ENCODE data around the gene CADM2.
"Not testable (repeated sequence)": the region's sequence is repeated elsewhere in the genome, so short reads cannot be mapped to it uniquely, and the experiment has no call there.

Gene CADM2

DNA sequence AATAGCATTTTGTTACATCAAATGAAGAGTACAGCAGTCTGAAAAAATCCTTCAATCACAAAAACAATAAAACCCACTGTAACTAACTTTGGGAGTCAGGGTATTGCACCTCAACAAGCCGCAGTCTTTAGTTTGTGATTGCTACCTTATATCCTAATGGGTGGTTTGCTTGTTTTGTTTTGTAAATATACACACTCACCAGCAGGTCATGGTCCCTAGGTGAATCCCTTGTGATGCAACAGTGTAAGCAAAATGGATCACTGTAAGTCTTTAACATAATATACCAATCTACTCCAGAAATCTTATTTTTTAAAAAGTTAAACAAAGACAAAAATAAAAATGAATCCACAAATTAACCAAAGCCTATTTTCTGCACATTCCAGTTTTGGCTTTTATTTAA lies 749.5 kb downstream of the CADM2 start:
- DNase-seq, result not testable (repeated sequence)

DNA sequence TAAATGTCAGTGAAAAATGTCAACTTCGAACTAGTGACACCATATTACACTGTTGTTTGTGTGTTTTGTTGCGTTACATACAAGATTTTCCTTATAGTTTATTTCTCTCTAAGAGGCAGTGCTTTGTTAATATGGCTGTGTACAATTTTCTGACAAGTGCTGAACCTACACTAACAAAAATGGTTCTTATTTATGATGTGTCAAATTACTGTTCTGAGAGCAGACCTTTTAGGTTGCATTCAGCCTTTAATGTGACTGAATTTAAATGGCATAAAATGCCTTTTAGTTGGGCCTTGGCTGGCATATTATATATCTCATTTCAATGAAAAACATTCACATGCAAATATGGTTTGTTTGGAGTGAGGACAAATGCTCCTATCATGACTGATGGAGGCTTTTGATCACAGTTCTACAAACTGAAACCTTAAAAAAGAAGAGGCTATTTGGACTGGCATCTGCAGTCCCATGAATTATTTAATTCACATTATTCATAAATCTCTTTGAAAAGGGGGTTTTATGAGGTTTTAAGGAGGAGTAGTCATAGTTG lies 750.6 kb downstream of the CADM2 start:
- DNase-seq, result no peak

DNA sequence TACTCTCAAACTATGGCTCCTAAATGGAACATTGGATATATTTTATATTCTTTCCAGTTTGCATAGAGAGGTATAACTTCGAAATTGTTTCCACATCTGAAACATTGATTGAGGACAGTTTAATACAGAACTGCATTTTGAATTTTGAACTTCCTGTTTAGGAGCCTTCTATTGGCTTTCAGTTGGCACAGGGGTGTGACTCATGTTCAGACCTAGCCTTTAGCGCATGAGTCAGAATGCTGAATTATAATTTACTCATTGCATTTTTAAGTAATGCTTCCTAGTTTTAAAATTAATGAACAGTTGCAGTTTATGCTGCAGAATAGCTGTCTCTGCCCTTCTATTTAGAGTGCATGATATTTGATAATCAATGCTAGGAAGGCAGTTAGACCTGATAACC lies 751.7 kb downstream of the CADM2 start:
- no peak for DNase-seq

DNA sequence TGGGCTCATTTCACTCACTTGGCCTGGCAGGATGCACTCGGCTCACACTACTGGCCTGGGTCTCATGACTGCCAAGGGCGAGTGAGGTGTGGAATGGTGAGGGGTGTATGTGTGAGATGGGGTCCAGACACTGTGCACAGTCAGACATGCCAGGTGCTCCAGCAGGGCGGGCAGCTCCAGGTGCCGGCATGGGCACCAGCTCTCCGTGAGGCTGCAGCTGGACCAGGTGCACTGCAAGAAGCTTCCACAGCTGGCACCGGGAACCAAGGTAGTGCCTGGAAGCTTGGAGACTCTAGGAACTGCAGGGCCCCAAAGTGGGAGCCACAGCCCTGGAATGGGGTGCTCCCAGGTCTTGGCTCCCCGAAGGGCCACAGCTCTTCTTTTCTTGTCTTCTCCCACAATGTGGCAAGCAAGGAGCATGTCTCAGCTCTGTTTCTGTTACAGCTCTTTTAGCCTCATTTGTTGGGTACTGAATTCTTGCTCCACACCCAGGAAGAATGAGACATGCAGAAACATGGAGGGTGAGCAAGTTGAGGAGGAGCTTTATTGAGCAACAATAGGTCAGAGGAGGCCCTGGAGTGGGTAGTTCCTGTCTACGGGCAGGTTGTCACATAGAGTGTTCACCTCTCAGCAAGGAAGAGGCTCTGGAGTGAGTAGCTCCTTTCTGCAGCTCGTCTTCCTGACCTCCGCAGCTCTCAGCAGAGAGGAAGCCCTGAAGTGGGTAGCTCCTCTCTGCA lies 762.8 kb downstream of the CADM2 start:
- no peak for DNase-seq

DNA sequence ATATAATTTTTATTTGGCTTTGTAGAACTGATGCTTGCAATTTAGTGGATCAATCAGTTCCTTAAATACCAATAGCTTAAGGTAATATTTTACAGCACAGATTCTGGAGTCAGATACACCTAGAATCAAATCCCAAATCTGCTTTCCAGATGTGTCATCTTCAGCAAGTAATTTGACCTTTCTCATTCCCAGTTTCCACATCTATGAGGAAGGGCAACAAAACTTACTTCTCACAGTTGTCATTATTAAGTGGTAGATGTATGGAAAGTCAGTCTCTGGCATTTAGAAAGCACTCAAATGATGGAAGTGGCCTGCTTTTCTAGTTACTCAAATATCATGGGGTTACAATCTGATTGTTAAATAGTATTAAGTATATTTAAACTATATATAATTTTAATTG lies 767.0 kb downstream of the CADM2 start:
- DNase-seq, result no peak

DNA sequence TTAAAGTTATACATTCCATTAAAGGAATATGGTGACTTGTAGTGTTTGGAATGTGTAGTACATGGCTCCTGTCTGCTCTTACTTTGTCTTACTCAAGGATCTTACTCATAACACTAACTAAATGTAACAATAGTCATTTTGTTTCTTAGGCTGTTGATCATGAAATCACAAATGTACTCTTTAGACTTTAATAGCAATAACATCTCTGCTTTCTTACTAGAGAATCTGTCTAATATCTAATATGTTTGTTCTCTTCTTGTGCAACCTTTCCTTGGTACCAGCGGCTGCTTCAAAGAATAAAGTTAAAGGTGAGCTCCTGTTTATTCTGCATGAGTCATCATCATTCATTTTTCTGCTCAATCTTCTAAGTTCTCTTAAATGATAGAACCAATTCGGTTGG lies 767.5 kb downstream of the CADM2 start:
- no peak for DNase-seq

DNA sequence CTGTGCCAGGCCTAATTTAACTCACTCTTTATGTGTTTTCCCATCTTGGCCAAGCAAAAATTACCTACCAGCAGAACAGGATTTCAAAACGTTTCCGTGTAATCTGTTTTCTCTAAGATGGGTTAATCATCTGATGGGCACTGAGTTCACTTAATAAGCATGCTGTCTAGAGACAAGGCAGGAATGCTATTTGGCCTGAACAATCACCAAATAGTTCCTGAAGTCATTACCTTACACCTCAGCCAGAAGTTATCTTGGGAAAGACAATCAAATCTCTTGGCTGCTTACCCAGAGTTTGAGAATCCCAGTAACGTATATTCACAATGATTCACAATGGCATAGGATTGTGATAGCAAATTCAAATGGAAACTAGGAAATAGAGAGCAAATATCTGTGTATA lies 779.1 kb downstream of the CADM2 start:
- no peak for DNase-seq

DNA sequence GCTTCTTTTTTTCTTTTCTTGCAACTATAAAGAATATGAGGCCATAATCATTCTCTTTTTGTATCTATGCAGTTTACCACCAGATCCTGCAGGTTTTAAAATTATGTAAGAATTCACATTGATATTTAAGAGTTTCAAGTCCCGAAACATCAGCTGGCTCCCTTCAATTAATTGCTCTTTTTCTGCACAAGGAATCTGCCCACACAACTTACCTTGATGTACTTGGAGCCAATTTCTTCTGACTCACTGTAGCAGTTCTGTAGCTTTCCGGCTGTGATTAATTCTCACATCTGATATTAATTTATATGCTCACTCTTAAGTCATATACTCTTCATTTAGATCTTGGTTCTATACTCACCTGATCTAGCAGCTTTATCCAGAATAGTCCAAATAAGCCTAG lies 781.8 kb downstream of the CADM2 start:
- no peak for DNase-seq

DNA sequence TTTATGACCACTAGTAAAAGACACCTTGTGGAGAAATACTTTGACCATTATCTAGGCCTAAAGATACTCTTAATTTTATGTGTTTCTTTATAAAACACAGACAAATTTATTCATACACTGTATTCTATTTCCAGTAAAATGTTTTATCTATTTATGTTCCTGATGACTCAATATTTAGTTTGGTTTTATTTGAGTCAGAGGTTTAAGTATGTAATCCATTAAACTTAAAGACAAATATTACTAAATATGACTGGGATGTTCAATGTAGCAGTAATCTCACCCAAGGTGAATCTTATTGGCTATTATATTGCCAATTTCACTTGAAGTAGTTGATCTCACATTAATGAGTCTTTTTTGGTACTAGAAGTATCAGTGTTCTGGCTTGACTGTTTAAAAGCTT lies 799.7 kb downstream of the CADM2 start:
- DNase-seq, result no peak

DNA sequence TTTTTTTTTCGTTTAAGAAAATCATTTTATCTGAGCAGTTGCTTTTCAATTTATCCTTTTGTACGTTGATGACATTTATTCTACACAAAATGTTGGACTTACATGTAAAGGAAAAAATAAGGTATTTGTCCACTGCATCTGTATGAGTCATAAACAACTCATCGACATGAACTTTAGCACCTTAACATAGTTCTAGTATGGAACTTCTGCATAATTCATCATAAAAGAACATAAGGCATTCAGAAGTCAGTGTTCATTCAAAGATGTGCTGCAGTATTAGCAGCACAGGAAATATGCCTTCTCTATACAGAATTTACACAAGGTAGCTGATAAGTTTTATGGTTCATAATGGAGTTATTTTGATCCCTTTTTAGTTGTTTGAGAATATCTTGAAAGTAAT lies 801.6 kb downstream of the CADM2 start:
- no peak for DNase-seq

DNA sequence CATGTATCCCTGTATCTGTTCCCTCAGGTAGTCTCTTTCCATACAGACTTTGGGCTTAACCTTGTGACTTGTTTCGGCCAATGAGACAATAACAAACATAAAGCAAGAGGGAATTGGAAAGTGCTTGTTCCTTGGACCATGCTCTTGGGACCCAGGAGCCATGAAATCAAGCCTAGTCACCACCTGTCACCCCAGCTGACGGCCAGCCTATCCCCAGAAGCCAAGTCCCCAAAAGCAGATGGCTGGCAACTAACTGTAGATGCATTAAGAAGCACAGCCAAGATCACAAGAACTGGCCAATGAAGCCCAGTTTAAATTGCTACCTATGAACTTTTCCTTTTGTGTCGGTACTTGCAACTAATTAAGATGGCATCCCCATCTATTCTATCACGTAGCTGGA lies 822.0 kb downstream of the CADM2 start:
- DNase-seq, result no peak

DNA sequence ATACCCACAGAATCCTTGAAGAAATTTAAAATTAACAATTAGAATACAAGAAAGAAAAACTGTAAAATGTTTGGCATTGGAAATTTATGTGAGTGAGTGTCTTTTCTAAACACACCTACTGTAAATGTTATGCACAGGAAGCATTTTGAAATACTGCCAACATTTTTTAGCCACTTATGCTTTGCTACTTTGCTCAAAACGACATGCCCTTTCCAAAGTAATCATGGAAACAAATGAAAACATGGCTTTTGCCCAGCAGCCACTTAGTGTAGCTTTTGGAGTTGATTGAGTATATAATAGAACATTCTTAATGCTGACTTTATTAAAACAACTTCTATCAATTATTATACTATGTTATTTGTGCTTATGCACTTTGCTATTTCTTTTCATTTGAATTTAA lies 823.0 kb downstream of the CADM2 start:
- DNase-seq, result no peak

DNA sequence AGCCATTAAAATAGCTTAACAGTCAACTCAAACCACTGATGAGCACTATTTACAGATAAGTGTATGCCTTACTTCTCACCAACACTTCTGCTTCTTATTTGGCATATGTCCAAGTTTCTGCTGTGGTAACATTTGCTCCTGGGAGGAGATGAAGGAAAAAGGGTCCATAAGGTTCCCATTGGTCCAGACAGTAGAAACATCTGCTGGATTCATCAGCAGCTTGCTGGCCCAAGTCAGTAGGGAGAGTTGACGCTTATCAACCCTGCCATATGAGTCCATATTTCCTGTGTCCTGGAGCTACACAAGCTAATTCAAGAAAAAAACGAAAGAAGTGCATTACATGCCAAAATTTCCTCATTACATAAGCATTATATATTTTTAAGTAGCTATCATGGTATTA lies 824.5 kb downstream of the CADM2 start:
- no peak for DNase-seq

DNA sequence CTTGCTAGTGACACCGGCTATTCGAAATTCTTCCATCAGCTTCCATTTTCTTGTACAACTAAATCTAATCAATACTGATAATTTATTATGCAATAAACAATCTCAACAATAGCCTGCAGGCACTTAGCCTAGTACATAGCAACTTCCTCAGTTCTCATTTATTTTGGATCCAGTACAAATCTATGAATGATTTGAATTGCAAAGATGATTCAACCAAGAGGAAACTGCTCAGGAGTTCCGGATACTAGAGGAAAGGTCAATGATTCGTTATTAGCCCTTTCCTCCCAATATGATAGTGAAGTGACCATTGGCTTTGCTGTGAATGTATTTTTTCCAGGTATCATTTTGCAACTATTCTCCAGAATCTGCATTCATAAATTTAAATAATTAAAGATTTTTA lies 827.0 kb downstream of the CADM2 start:
- DNase-seq, result no peak

DNA sequence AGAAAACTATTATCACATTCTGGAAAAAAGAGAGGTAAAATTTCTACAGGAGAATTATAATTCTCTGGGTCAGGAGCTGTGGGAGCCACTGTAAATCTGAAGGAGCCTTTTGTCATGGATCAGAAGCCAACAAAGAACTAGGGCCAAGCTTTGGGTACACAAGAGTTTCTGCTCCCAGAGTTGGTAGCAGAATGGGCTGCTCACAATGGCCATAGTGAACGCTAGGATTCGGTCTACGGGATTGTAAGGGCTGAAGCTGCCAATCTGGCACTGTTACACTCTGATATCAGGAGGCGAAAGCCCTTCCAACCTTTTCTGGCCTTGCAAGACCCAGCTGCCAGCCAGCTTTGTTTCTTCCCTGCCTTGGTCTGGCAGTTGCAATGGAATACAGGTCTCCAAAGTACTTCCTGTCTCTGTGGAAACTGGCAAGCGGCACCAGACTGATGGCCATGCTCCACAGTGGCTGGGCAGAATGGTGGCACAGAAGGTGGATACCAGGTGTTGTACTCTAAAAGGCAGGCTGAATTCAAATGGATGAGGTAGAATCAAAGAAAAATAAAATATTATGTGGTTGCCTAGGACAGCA lies 831.7 kb downstream of the CADM2 start:
- DNase-seq, result no peak

DNA sequence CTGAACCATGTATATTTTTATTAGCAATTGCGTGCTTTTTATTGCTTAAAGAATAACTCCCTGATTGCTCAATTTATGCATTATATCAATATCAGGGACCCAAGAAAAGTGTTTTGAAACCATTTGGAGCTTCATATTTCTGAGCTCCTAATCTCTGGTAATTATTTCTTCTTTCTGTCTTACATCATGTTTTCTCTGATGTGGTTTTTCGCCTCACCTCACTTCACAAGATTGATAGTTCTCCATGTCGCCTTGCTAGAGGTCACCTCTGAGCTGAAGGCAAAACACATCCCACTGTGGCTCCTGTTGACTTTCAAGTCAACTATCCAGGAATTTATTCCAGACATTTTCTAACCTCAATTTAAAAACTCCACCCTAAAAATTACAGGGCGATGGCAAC lies 837.4 kb downstream of the CADM2 start:
- no peak for DNase-seq

DNA sequence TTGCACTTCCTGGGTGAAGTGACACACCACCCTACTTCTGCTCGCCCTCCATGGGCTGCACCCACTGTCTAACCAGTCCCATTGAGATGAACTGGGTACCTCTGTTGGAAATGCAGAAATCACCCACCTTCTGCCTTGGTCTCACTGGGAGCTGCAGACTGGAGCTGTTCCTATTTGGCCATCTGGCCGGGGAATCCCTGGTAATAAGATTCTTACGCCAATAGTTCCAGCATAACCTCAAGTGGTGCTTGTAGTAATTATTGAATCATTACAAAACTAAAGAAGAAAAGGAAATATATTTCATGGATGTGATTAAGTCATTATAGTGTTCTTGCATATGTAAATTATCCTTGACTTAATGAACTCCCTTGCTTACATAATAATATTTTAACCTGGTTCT lies 841.9 kb downstream of the CADM2 start:
- DNase-seq, result no peak

DNA sequence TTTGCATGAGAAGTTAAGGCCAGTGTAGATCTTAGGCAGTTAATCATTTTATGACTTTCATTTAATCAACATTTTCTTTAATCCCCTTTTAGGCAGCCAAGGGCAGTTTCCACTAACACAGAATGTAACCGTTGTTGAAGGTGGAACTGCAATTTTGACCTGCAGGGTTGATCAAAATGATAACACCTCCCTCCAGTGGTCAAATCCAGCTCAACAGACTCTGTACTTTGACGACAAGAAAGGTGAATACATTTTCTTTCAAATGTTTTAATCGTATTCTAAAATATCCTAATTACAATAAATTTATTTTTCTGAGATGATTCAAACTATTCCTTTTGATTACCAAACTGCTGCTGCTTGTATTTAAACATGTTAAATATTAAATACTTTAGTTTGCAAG lies 843.2 kb downstream of the CADM2 start:
- no peak for DNase-seq

DNA sequence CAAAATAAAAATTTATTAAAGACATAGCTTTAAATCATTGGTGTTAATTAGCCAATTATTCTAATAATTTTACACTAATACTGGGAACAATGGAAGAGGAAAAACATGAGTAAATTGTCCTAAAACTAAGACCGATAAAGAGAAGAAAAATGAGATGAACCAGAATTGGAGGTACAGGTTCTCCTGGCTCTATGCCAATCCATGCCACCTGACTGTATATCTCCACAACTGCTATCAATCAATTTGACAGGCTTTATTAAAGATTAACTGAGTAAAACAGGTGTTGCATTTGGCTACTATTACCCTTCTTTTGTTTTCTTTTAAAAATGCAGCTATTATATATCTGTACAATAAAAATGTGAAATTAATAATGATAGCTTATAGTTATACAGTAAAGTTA lies 850.0 kb downstream of the CADM2 start:
- DNase-seq, result no peak

DNA sequence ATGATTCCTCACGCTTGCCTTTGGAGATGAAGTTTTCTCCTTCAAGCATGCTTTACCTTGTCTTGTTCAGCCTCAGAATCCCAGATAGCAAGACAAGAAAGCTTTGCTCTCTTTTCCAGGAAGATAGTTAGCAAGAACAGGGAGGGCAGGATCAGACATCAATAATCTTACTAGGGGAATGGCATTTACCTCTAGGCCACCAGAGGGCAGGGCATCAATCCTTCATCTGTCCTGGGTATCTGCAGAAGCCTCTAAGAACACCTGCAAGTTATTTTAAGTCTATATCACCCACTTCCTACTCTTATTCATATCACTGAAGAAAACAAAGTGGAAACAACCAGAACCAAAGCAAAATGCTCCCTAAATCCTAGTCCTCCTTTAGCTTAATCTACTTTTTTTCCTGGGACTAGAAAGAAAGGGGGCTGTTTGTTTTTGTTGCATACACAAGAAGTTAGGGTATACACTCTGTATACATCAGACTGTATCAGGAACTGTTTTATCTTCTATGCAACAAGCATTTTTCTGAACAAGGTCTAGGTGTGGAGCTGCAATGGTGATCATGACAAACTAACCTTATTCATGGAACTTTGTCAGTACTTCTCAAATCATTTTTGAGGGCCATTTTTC lies 862.5 kb downstream of the CADM2 start:
- no peak for DNase-seq

DNA sequence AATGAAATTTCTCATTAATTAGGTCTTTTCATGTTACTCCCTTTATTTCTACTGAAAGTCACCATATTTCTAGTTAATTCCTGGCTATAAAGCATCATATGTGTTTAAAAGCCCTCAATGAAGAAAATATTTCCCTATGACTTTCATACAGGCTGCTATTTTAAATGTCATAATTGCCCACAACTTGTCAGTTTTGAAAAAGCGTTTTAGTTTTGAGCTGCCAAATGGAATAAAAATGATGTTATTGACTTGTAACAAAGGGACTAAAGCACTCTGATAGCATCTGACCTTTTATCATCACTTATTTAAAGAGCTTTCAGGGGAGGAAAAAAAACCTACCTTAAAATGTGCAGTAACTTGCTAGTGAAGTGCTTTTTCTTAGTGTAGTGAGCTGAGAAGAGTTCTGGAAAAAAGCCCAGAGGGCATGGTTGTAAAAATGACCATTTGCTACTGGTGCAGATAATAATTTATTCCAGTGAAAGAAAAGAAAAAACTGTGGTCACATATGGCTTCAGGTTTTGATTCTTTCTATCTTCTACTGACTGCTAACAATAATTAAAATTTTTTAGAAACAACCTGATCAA lies 877.2 kb downstream of the CADM2 start:
- DNase-seq, result no peak

DNA sequence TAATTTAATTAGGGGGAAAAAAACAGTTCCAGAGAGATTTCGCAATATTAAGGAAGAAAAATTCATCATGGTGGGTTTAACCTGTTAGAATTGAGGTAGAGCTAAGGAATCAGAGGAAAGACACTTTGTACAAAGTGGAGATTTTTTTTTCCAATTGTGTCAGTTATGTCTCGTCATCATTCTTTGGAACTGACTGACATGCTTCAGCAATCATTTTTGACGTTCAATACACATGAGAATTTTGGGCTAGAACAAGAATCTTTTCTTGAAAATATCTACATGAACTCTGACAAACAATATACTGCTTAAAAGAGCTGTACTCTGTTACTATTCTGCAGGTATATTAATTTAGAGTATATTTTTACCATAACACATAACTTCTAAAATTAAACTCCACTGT lies 878.6 kb downstream of the CADM2 start:
- no peak for DNase-seq

DNA sequence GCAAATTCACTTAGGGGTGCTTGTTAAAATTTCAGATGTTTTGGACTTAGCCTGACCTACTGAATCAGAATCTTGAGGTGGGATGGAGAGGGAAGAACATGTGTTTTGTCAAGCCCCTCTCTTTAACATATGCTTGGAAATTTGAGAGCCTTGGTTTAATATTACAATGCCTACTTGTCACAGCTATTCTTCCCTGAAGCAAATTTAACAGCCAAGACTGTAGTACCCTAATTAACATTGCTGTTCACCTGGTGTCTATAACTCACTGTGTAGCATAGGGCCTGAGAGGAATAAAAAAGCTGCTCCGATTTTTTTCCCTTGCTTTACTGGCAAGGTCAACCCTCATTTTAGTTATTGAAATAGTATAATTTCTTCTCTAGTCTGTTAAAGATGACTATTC lies 880.1 kb downstream of the CADM2 start:
- no peak for DNase-seq

DNA sequence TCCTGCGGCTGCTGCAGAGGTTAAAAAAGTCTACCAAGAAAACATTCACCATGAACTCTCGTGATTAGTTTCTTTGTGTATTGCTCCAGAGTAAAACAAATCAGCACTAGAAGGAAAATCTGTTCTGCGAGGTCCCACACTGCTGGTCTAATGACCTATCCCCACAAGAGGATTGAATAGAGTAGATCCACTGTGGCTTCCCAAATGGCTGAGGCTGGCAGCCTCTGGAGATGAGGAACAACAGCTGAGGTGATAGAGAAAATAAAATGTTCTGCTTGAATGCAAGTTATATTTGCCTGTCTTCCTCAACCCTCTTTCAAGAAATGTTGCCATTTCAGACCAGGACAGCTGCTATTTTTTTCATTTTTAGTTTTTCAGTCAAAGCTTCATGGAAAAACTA lies 883.3 kb downstream of the CADM2 start:
- no peak for DNase-seq

Measured in activated CD4-positive, CD25-positive, alpha-beta regulatory T cell (primary cell).